Activated CD4-positive, alpha-beta T cell treated with anti-CD3 and anti-CD28 coated beads, Interleukin-2, amount 50 U/mL, for 16 hours (primary cell): Measurements from ENCODE around the gene NAP1L4.

ENCODE experiments used
- DNase-seq: peaks from one replicate; pipeline ENCODE4 v3.0.0-alpha.2; 2020

Gene NAP1L4

GRCh38 chr11:2902784-2903671 is 89.1 kb downstream of the NAP1L4 start:
- DNase-seq, result no peak

GRCh38 chr11:2901854-2902783 is 90.0 kb downstream of the NAP1L4 start:
- peak; percentile 98 for DNase-seq

- no peak for DNase-seq
Observed at GRCh38 chr11:2901196-2901796, 90.8 kb downstream of the NAP1L4 start.

DNA sequence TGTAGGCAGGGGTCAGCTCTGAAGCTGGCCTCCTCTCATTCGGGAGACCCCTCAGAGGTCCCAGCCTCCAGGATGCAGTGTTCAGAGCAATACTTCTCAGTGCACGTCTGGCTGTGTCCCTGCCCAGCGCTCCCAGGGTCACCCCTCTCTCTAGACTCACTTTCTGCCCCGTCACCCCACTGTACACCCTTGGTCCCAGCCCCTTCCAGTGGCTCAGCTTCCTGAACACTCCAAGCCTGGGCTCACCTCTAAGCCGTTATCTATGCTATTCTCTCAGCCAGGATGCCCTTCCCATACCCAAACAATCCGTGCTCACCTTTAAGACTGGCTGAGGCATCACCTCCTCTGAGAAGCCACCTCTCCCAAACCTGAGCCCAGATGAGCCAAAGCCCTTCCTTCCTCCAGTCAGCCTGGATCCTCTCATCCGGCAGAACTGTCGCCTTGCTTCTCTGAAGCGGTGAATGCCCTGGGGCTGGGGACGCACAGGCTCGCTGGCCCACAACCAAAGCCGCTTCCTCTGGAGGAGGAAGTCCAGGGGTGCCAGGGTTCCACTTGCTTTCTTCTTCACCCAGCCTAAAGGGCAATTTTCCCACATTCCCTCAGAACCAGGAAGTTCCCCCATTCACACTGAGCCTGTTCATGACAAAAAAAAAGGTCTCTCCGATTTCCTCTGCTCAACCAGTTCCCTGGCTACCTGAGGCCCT is 92.9 kb downstream of the NAP1L4 start:
- DNase-seq, result no peak

DNA sequence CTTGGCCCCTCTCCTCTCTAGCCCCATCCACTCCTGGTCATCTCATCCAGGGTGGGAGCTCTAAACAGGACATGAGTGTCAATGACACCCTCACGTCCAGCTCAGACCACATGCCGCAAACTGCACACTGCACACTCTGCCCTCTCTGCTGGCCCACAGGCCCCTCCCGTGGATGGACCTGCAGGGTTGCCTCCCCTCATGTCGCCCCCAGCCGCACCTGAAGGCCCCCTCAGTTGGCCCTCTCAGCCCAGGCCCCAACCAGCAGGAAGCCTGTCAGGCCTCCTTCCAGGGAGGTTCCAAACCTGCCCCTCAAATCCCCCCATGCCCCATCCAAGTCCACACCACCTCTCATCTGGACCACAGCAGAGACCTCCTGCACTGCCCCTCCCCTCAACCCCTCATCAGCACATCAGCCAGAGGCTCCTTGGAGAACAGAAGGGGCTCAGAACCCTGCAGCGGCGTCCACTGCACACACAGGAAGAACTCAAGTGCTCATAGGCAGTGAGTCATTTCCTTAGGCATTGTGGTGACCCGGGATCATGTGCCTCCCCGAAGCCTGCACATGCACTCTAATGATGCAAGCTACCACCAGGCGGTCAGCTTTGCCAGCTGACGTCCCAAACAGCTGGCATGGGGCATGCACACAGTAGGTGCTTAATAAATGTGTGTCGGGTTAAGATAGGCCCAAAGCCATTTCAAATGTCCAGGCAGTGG is 93.6 kb downstream of the NAP1L4 start:
- DNase-seq, result peak; percentile 85

GRCh38 chr11:2897048-2897447 is 95.1 kb downstream of the NAP1L4 start:
- DNase-seq, result no peak

DNA sequence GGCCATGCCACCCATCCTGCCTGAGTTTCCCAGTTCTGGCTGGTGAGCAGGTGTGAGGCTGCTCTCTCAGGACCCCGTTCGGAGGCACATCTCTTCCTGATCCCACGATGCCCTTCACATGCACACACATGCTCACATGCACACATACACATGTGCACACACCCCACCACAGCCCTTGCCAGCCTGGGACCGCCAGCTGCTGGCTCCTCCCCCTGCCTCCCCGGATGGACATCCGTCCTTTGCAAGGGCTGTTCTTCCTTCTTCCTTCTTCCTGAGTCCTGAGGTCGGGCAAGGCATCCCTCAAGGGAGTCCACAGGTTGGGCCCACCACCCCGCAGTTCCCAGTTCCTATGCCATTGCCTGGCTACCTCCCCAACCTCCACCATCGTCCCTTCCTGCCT is 96.1 kb downstream of the NAP1L4 start:
- DNase-seq, result no peak
